Mammary epithelial cell (primary cell): ENCODE data around the gene LRP5.

ENCODE experiments used
- CTCF ChIP-seq, 2 donors: IDR thresholded peaks in 1 of 2; conservative IDR thresholded peaks in 1 of 2; 2 replicates each; pipeline ENCODE4 v1.5.1; 2011 to 2012; ENCODE audit warnings: inconsistent platforms in 2 of 2, low read length in 2 of 2, mild to moderate bottlenecking in 2 of 2, control low read depth in 1 of 2, low read depth in 1 of 2; ENCODE audit not compliant: insufficient read depth in 1 of 2; ENCODE audit errors: extremely low read depth in 1 of 2
- EZH2 ChIP-seq: IDR thresholded peaks from 2 replicates; pipeline ENCODE4 v1.6.1; 2012; ENCODE audit warnings: low read length, inconsistent platforms, borderline replicate concordance

DNA sequence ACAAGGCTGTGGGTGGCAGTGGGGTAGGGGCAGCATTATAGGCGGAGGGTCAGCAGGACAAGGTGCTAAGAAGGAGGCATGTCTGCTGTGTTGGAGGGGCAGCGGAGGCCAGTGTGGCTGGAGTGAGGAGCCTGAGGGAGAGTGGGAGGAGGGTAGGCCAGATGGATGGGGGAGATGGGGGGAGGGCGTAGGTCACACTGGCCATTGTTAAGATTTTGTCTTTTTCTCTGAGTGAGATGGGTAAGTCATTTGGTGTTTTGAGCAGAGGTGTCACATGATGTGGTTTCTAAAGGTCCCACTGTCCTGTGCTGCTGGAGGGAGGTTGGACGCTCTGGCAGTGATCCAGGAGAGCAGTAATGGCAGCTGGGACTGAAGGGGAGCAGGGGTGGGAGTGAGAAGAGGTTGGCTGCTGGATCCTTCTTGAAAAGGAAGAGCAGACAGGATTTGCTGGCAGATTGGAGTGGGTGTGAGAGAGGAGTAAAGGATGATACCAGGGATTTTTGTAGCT, 158.0 kb downstream of the LRP5 start:
- TF ChIP-seq CTCF (conservative IDR thresholded peaks at IDR 0.05 in 1 of 2, IDR thresholded peaks at IDR 0.05 in 1 of 2; ENCODE audit: extremely low read depth in 1 of 2, insufficient read depth in 1 of 2, low read depth in 1 of 2, low read length in 2 of 2) (no peak), EZH2 (no peak)
